Measurements from ENCODE around the gene SYTL3.
"Not testable (repeated sequence)": the region's sequence is repeated elsewhere in the genome, so short reads cannot be mapped to it uniquely, and the experiment has no call there.

Gene SYTL3

GRCh38 chr6:158674342-158675131 lies 24.7 kb downstream of the SYTL3 start:
- Histone ChIP-seq H3K4me3 (replicated peaks; ENCODE audit: low read depth, low read length) (no peak overlapping the region), H3K27me3 (replicated peaks; ENCODE audit: control insufficient read depth, insufficient read depth, low read length) (no peaks in the 10 kb centered on the region), H3K36me3 (ENCODE audit: control insufficient read depth, insufficient read depth, low read length) (no peaks in the 10 kb centered on the region)
- no peak for TF ChIP-seq CTCF (IDR thresholded peaks at IDR 0.05; ENCODE audit: insufficient read depth, low read length, poor library complexity, severe bottlenecking)
- DNase-seq (ENCODE audit: extremely low read depth, insufficient read length) = no peak

DNA sequence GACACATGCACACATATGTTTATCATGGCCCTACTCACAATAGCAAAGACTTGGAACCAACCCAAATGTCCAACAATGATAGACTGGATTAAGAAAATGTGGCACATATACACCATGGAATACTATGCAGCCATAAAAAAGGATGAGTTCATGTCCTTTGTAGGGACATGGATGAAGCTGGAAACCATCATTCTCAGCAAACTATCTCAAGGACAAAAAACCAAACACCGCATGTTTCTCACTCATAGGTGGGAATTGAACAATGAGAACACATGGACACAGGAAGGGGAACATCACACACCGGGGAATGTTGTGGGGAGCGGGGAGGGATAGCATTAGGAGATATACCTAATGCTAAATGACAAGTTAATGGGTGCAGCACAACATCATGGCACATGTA lies 27.2 kb downstream of the SYTL3 start:
- H3K27me3 ChIP-seq (replicated peaks; ENCODE audit: control insufficient read depth, insufficient read depth, low read length); DNase-seq (ENCODE audit: extremely low read depth, insufficient read length); H3K4me3 ChIP-seq (replicated peaks; ENCODE audit: low read depth, low read length); H3K36me3 ChIP-seq (ENCODE audit: control insufficient read depth, insufficient read depth, low read length): not testable (repeated sequence)

- DNase-seq (ENCODE audit: extremely low read depth, insufficient read length) = no peak
Observed at GRCh38 chr6:158677906-158678578, 28.2 kb downstream of the SYTL3 start.

DNA sequence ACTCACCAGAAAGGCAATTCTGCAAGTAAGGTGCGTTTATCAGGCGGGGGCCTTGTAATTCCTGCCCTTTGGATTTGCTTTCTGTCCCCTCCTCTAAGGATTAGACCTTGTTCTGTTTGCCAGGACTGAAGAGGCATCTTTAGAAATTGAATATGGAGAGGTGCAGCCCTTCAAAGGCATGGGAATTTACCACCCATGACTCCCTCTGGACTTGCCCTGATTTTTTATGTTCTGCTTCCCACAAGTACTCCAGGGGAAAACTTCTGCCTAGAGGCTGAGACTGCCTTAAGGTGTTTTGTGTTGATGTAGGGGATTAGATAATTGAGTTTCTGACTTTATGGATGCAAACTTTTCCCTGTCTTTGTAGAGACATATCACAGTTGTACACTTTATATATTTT lies 30.2 kb downstream of the SYTL3 start:
- DNase-seq (ENCODE audit: extremely low read depth, insufficient read length) = no peak
- H3K36me3 ChIP-seq (ENCODE audit: control insufficient read depth, insufficient read depth, low read length) = no peaks in the 10 kb centered on the region; the same call in 1 of the 2 replicates
- no peak for TF ChIP-seq CTCF (IDR thresholded peaks at IDR 0.05; ENCODE audit: insufficient read depth, low read length, poor library complexity, severe bottlenecking)
- no peaks in the 10 kb centered on the region for H3K27me3 ChIP-seq (replicated peaks; ENCODE audit: control insufficient read depth, insufficient read depth, low read length)
- no peak overlapping the region for H3K4me3 ChIP-seq (replicated peaks; ENCODE audit: low read depth, low read length)

More at GRCh38 chr6:158677906-158678578, 28.2 kb downstream of the SYTL3 start:
- H3K27me3 ChIP-seq (replicated peaks; ENCODE audit: control insufficient read depth, insufficient read depth, low read length) = no peaks in the 10 kb centered on the region
- H3K4me3 ChIP-seq (replicated peaks; ENCODE audit: low read depth, low read length) = no peak overlapping the region
- TF ChIP-seq CTCF (IDR thresholded peaks at IDR 0.05; ENCODE audit: insufficient read depth, low read length, poor library complexity, severe bottlenecking) = no peak
- H3K36me3 ChIP-seq (ENCODE audit: control insufficient read depth, insufficient read depth, low read length) = no peaks in the 10 kb centered on the region

- DNase-seq (ENCODE audit: extremely low read depth, insufficient read length) = no peak
- H3K4me3 ChIP-seq (replicated peaks; ENCODE audit: low read depth, low read length) = no peak overlapping the region
- no peaks in the 10 kb centered on the region; the same call in 1 of the 2 replicates for H3K36me3 ChIP-seq (ENCODE audit: control insufficient read depth, insufficient read depth, low read length)
- no peak for TF ChIP-seq CTCF (IDR thresholded peaks at IDR 0.05; ENCODE audit: insufficient read depth, low read length, poor library complexity, severe bottlenecking)
- H3K27me3 ChIP-seq (replicated peaks; ENCODE audit: control insufficient read depth, insufficient read depth, low read length) = no peaks in the 10 kb centered on the region
Observed at GRCh38 chr6:158680481-158680880, 30.6 kb downstream of the SYTL3 start.

- TF ChIP-seq CTCF (IDR thresholded peaks at IDR 0.05; ENCODE audit: insufficient read depth, low read length, poor library complexity, severe bottlenecking) = no peak
- Histone ChIP-seq H3K27me3 (replicated peaks; ENCODE audit: control insufficient read depth, insufficient read depth, low read length) (no peaks in the 10 kb centered on the region), H3K4me3 (replicated peaks; ENCODE audit: low read depth, low read length) (no peak overlapping the region), H3K36me3 (ENCODE audit: control insufficient read depth, insufficient read depth, low read length) (no peaks in the 10 kb centered on the region; the same call in 1 of the 2 replicates)
- no peak for DNase-seq (ENCODE audit: extremely low read depth, insufficient read length)
Observed at GRCh38 chr6:158684311-158684710, 34.5 kb downstream of the SYTL3 start.

All from GM06990 (cell line).